HFFc6 (cell line): ENCODE measurements around the gene STS. TPM values are rescaled to one million over a fixed set of nuclear protein-coding genes. Genes with fewer than 3 reads are reported as not detected.
A peak's percentile ranks its signal among the peaks of the same experiment; 100 is the strongest.

Source experiments
- DNase-seq: peaks from one replicate; pipeline ENCODE4 v3.0.0-alpha.2; 2018
- H3K27ac Mint-ChIP-seq: 2 replicates; pipeline ENCODE4 v1.8.0; 2020; ENCODE audit warnings: mild to moderate bottlenecking, mixed read lengths
- H3K27me3 Mint-ChIP-seq: 2 replicates; pipeline ENCODE4 v1.8.0; 2021; ENCODE audit warnings: mild to moderate bottlenecking, moderate library complexity, mixed read lengths; ENCODE audit not compliant: insufficient read depth
- H3K36me3 Mint-ChIP-seq: 2 replicates; pipeline ENCODE4 v1.8.0; 2021; ENCODE audit warnings: low read depth, mixed read lengths
- H3K4me1 Mint-ChIP-seq: 2 replicates; pipeline ENCODE4 v1.8.0; 2020; ENCODE audit warnings: low read depth, mixed read lengths
- H3K4me3 Mint-ChIP-seq: 2 replicates; pipeline ENCODE4 v1.8.0; 2020; ENCODE audit warnings: mild to moderate bottlenecking, moderate library complexity, mixed read lengths
- H3K9me3 Mint-ChIP-seq: 2 replicates; pipeline ENCODE4 v1.8.0; 2020; ENCODE audit warnings: mild to moderate bottlenecking, mixed read lengths
- total RNA-seq, 6 experiments: library from RNA; stranded (reverse); fragmentation: NEBNext Ultra II Directional; extraction: Animal tissue kit (Norgen Biotek cat#: 25700); gene quantifications; 2 replicates in 1 of 6; 3 replicates in 5 of 6; pipeline ENCODE4 v1.2.3, GENCODE V29; 2021
- TF ChIP-seq, protein P1 (sequence below): fragments of 200-600 bp; sonication (generic); IDR thresholded peaks from 2 replicates; pipeline ENCODE4 v1.5.0; 2021; ENCODE audit warnings: antibody characterized with exemption, mild to moderate bottlenecking

Gene STS
- total RNA-seq, 6 experiments from 2014 or later = 11.3 to 15.2 (median 13.3) TPM

DNA sequence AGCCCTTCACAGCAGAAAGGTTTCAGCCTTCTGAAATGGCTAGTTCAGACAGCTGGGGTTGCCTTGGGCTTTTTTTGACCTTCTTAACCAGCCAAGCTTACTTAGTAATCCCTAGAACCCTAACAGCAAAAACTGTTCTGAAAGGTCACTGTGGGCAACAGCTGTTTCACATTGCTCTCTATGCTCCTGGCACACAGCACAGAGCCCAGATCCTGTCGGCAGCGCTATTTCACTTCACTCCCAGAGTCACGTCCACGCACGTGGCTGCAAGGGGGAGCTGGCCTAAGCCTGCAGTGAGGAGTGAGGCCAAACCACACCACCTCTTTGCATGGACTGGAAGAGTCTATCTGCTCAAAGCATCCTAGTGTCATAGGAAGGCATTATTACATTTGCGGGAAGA is 32.0 kb upstream of the STS start:
- H3K27ac Mint-ChIP-seq = no peak overlapping the region
- H3K4me1 Mint-ChIP-seq = peaks cover 24% of the 10 kb centered on the region
- no peaks in the 10 kb centered on the region for H3K9me3 Mint-ChIP-seq
- H3K27me3 Mint-ChIP-seq = no peaks in the 10 kb centered on the region
- DNase-seq = no peak
- TF ChIP-seq, protein P1, sequence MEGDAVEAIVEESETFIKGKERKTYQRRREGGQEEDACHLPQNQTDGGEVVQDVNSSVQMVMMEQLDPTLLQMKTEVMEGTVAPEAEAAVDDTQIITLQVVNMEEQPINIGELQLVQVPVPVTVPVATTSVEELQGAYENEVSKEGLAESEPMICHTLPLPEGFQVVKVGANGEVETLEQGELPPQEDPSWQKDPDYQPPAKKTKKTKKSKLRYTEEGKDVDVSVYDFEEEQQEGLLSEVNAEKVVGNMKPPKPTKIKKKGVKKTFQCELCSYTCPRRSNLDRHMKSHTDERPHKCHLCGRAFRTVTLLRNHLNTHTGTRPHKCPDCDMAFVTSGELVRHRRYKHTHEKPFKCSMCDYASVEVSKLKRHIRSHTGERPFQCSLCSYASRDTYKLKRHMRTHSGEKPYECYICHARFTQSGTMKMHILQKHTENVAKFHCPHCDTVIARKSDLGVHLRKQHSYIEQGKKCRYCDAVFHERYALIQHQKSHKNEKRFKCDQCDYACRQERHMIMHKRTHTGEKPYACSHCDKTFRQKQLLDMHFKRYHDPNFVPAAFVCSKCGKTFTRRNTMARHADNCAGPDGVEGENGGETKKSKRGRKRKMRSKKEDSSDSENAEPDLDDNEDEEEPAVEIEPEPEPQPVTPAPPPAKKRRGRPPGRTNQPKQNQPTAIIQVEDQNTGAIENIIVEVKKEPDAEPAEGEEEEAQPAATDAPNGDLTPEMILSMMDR = no peak
- no peak overlapping the region for H3K4me3 Mint-ChIP-seq
- peaks cover 4% of the 10 kb centered on the region for H3K36me3 Mint-ChIP-seq

DNA sequence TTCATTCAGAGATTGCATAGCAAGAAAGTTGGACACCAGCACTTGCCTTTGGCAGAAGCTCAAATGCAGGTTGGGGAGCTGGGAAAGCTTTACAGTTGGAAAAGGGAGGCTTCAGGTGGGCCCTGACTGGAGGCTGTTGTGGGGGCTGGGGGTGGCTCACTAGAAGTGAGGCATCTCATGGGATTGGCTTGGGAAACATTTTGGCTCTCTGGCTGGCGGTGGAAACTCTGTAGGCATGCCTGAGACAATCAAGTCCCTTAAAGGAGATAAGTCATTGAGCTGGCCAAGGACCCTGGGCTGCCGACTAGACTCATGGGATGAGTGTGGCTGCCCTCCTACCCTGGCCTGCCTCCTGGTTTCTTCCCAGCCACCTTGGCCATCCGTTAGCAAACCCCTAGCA is 31.4 kb upstream of the STS start:
- TF ChIP-seq, protein P1 = no peak
- H3K4me3 Mint-ChIP-seq = no peak overlapping the region
- H3K27ac Mint-ChIP-seq = no peak overlapping the region
- DNase-seq = no peak
- no peaks in the 10 kb centered on the region for H3K9me3 Mint-ChIP-seq
- peaks cover 4% of the 10 kb centered on the region for H3K36me3 Mint-ChIP-seq
- peaks cover 2% of the 10 kb centered on the region; the same call in 1 of the 2 replicates for H3K27me3 Mint-ChIP-seq
- peaks cover 24% of the 10 kb centered on the region for H3K4me1 Mint-ChIP-seq

DNA sequence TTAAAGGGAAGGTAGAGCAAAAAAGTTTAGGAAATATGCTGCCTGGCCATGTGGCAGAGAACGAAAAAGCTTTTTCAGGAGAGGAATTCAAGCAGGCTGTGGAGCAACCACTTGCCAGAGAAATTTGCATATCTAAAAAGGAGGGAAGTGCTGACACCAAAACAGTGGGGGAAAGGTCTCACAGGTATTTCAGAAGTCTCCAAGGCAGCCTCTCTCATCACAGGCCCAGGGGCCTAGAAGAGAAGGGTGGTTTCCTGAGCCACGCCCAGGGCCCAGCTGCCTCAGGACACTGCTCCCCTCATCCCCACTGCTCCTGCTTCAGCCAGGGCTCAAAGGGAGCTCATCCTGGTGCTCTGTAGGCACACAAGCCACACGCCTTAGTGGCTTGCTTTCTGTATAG is 29.9 kb upstream of the STS start:
- DNase-seq = no peak
- H3K27me3 Mint-ChIP-seq = peaks cover 2% of the 10 kb centered on the region; the same call in 1 of the 2 replicates
- TF ChIP-seq, protein P1 = no peak
- H3K4me1 Mint-ChIP-seq = peaks cover 32% of the 10 kb centered on the region
- no peaks in the 10 kb centered on the region for H3K9me3 Mint-ChIP-seq
- H3K27ac Mint-ChIP-seq = no peak overlapping the region
- peaks cover 4% of the 10 kb centered on the region for H3K36me3 Mint-ChIP-seq
- H3K4me3 Mint-ChIP-seq = no peak overlapping the region

DNA sequence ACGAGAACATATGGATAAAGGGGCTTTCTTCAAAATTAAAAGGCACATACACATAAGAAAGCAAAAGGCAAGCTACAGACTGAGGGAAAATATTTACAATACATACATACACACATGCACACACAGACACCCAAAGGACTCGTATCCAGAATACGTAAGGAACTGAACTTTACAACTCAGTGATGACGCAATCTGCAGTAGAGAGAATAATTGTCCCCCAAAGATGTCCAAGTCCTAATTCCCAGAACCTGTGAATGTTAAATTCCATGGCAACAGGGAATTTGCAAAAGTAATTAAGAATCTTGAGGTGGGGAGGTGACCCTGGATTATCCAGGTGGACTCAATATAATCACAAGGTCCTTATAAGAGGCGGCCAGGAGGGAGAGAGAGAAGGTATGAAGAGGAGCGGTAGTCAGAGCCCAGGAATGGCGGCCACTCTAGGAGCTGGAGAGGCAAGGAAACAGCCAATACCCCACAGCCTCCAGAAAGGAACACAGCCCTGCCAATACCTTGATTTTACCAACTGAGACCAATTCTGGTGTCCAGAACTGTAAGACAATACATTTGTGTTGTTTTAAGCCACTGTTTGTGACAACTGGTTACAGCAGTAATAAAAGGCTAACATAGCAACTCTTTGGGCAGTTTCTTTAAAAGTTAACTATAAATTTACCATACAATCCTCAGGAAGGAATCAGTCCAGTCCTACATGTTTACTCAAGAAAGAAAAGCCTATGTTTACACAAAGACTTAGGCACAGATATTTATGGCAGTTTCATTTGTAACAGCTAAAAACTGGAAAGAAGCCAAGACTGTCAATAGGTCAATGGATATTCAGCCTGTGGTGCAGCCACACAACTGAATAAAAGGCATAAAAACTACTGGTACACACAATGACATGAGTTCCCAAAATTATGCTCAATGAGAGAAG is 27.3 kb upstream of the STS start:
- no peak overlapping the region for H3K4me3 Mint-ChIP-seq
- DNase-seq = no peak

DNA sequence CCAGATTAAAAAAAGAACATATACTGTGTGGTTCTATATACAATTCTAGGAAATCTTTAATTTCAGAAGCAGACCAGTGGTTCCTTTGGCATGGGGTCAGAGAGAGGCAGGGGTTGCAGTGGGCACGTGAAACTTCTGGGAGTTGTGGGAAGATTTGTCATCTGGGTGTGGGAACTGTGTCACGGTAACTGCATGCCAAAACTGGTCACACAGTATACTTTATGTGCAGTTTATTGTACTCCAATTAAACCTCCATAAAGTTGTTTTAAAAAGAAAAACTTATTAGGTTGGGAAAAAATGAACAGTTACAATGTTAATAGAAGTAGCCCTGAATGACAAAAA is 26.7 kb upstream of the STS start:
- H3K9me3 Mint-ChIP-seq = no peaks in the 10 kb centered on the region
- H3K27me3 Mint-ChIP-seq = peaks cover 2% of the 10 kb centered on the region; the same call in 1 of the 2 replicates
- H3K4me1 Mint-ChIP-seq = peaks cover 45% of the 10 kb centered on the region
- DNase-seq = no peak
- H3K27ac Mint-ChIP-seq = peak overlapping the region; percentile 64
- peaks cover 10% of the 10 kb centered on the region; the same call in 1 of the 2 replicates for H3K36me3 Mint-ChIP-seq
- H3K4me3 Mint-ChIP-seq = no peak overlapping the region
- TF ChIP-seq, protein P1 = no peak

More for the DNA sequence above, 27.3 kb upstream of the STS start:
- TF ChIP-seq, protein P1 = no peak
- peak overlapping the region; percentile 64 for H3K27ac Mint-ChIP-seq
- H3K36me3 Mint-ChIP-seq = 0 out of 2 replicates have a peak, but pooled peaks cover 10% of the 10 kb centered on the region
- H3K27me3 Mint-ChIP-seq = peaks cover 2% of the 10 kb centered on the region; the same call in 1 of the 2 replicates
- H3K4me1 Mint-ChIP-seq = peaks cover 45% of the 10 kb centered on the region
- no peaks in the 10 kb centered on the region for H3K9me3 Mint-ChIP-seq
